HG02798 (cell line): Measurements from ENCODE around the gene KHK.

Experiments
- ATAC-seq: cut with Tn5 transposase; IDR thresholded peaks from one replicate; pipeline ENCODE4 v1.9.1; 2021; ENCODE audit warnings: mild to moderate bottlenecking; ENCODE audit not compliant: unreplicated experiment, poor library complexity

Gene KHK

GRCh38 chr2:27080140-27080469 lies 6.5 kb upstream of the KHK start:
- ATAC-seq, result no peak

GRCh38 chr2:27080603-27080936 lies 6.0 kb upstream of the KHK start:
- ATAC-seq, result no peak

GRCh38 chr2:27081984-27082772 lies 4.4 kb upstream of the KHK start:
- ATAC-seq, result no peak

DNA sequence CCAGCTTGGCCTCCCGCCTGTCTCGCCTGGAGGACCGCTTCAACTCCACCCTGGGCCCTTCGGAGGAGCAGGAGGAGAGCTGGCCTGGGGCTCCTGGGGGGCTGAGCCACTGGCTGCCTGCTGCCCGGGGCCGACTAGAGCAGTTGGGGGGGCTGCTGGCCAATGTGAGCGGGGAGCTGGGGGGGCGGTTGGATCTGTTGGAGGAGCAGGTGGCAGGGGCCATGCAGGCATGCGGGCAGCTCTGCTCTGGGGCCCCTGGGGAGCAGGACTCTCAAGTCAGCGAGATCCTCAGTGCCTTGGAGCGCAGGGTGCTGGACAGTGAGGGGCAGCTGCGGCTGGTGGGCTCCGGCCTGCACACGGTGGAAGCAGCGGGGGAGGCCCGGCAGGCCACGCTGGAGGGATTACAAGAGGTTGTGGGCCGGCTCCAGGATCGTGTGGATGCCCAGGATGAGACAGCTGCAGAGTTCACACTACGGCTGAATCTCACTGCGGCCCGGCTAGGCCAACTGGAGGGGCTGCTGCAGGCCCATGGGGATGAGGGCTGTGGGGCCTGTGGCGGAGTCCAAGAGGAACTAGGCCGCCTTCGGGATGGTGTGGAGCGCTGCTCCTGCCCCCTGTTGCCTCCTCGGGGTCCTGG lies 3.7 kb upstream of the KHK start:
- ATAC-seq, result no peak

DNA sequence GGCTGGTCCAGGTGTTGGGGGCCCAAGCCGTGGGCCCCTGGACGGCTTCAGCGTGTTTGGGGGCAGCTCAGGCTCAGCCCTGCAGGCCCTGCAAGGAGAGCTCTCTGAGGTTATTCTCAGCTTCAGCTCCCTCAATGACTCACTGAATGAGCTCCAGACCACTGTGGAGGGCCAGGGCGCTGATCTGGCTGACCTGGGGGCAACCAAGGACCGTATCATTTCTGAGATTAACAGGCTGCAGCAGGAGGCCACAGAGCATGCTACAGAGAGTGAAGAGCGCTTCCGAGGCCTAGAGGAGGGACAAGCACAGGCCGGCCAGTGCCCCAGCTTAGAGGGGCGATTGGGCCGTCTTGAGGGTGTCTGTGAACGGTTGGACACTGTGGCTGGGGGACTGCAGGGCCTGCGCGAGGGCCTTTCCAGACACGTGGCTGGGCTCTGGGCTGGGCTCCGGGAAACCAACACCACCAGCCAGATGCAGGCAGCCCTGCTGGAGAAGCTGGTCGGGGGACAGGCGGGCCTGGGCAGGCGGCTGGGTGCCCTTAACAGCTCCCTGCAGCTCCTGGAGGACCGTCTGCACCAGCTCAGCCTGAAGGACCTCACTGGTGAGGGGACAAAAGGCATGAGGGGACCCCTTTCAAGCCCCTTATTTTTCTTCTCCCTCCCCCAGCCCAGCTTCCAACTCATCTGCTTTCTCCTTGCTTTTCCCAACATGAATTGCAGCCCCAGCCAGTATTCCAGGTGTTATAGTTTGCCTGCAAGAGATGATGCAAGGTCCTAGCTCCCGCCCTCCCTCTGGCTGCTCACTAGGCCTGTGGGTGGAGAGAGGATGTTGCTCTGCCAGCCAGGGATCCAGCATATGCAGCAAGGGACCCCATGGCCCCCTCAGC lies 2.9 kb upstream of the KHK start:
- no peak for ATAC-seq

GRCh38 chr2:27084297-27085061 lies 2.1 kb upstream of the KHK start:
- no peak for ATAC-seq

GRCh38 chr2:27085062-27085672 lies 1.4 kb upstream of the KHK start:
- no peak for ATAC-seq

- no peak for ATAC-seq
Observed at GRCh38 chr2:27085673-27086089, 891 bp upstream of the KHK start.

DNA sequence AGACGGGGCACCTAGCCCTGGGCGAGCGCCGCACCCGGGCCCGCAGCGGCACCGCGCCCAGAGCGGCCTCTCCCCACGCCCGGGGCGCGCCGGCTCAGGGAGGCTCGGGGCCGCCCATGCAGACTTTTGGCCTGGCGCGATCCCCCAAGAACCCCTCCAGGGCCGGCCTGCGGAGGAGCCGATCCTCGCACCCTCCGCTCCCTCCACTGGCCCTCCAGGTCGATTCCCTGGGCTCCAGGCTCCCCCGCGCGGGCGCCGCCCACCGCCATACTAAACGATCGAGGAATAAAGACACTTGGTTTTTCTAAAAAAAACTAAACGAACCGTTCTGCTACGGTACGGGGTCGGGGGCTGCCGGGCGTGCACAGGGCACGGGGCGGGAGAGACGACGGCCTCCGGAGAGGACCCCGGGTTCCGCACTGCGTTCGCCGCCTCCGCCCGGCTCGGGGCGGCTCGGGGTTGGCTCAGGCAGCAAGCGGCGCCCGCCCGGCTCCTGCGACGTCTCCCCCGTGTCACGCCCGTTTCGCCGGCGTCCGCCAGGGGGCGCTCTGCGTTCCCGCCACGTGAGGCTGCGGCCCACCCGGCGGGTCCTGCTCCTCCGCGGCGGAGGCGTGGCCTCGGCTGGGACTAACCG lies 365 bp upstream of the KHK start:
- ATAC-seq, result peak; percentile 85

GRCh38 chr2:27087823-27088410 lies 1.3 kb downstream of the KHK start:
- ATAC-seq, result no peak

DNA sequence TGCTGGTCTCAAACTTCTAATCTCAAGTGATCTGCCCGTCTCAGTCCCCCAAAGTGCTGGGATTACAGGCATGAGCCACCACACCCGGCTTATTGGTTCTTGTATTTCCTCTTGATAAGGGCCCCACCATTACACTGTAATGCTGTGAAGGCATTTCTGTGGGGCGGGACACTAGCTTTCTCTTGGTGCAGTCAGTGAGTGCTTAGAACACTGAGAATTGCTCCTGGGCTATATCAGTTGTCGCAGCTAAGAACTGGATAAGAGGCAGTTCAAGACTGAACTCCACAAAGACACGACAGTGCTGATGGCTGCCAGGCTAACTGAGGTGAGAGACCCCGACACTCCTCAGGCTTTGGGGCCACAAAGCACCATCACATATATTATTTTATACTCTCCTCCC lies 2.1 kb downstream of the KHK start:
- no peak for ATAC-seq

DNA sequence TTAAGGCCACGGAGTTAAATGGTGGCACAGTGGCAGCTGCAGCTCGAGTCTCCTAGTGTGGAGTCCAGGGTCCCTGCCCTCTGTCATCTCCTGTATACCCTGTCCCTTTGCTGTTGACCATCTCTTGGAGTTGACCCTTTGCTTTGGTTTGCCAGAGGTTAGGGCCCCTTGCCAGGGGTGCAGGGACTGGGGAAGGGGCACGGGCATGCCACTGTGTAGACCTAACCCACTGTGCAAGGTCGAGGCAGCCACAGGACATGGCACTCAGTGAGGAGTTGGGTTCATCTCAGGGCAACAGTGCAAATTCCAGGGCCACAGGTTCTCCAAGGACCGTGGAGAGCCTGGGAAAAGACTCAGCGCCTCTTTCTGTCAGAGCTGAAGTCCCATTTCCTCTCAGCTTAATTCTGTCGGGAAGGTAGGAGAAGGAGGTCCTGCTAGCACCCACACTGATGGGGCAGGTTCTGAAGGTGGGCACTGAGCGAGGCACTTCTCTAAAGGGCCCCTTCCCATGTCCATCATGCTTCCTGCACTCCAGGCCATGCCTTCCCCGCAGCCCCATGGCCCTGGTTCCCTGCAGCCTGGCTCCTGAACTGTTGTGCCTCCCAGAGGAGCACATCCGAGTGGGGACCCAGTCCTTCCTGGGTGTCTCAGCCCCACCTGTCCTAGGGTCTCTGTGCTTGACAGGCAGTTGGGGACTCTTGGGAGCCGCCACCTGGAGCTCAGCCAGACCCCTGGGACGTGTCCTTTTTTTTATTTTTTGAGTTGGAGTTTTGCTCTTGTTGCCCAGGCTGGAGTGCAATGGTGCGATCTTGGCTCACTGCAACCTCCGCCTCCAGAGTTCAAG lies 2.8 kb downstream of the KHK start:
- no peak for ATAC-seq

DNA sequence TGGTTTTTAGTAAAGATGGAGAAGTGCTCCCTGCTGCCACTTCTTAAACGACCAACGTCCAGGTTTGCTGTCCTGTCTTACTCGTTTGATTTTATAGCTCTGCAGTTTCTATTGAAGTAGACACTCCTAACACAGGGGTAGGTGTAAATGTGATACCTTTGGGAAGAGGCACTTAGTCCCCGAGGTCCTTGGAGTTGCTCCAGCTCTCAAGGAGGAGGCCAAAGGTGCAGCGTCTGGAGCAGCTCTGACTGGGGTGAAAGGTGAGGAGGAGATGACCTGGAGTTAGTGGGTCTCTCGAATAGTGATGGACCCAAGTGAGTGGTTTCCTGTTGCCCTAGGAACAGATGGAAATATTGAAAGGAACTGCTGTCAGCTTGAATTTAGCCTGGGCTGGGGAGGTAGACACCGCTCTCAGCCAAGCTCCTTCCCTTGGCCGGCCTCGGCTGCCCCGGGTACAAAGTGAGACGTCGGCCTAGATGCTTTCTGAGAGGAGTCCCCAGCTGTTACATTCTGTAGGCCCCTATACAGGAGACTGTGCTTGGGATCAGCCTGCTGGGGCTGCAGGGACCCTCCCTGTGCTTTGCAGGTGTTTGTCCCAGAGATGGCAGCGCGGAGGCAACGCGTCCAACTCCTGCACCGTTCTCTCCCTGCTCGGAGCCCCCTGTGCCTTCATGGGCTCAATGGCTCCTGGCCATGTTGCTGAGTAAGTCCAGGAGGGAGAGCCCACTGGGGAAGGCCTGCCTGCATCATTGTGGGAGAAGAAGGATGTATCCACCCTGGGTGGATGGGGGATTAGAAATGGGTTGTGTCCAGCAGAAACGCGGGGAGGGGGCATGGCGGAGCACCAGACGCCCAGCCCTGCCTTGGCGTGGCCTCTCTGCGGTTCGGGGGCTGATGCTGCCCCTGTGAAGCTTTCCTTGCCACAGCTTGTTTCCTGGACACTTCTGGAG lies 5.4 kb downstream of the KHK start:
- no peak for ATAC-seq

GRCh38 chr2:27092696-27093429 lies 6.3 kb downstream of the KHK start:
- no peak for ATAC-seq

DNA sequence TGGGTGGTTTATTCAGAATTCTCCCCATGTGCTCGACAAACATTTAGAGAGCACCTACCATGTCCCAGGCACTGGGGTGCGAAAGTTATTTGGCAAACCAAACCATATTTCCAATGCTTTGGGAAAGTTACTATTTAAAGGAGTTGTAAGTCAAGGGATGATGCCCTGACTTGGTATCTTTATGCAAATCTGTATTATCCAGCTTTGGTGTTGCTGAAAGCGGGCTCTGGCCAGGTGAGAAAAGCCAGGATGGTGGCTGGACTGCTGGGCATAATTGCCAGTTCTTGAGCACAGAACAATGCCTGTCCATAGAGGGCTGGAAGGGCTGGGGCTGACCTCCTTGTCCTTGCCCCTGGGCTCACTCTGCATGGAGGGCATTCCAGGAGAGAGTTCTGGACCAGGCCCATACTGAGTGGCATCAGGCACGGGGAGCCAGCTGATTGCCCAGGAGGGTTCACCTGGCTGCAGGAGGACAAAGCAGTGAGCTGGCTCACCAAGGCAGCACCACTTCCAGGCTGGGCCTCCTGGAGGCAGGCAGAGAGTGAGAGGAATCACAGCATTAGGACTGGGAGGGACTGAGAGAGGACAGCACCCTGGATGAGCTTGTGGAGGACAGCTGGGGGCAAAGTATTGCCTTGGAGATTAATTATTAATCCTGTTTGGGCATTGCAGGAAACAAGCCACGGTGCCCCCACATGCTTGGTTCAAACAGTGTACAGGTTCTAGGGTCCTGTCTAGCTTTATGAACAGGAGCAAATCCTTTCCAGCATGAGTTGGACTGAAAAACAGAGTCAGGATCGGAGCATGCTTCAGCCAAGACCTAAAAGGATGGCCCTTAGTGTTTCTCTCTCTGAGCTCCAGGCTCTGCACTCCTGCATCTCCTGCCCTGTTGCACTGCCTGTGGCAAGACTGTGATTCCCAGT lies 7.1 kb downstream of the KHK start:
- no peak for ATAC-seq
